GM23338 (cell line): Measurements from ENCODE around the gene NGFR. TPM values are rescaled to one million over a fixed set of nuclear protein-coding genes. Genes with fewer than 3 reads are reported as not detected.
A peak's percentile ranks its signal among the peaks of the same experiment; 100 is the strongest.

ENCODE experiments used
- ATAC-seq: fragments of 200-7000 bp; cut with Tn5 transposase; 3 replicates; pipeline ENCODE4 v1.9.1; 2020
- DNase-seq: peaks from one replicate; pipeline ENCODE4 v3.0.0-alpha.2; 2015; ENCODE audit warnings: low spot score
- H2AFZ ChIP-seq: fragments of 200-600 bp; sonication (generic); 2 replicates; pipeline ENCODE4 v1.8.0; 2016; ENCODE audit warnings: antibody characterized with exemption, mild to moderate bottlenecking, moderate library complexity
- H3F3A ChIP-seq: fragments of 200-600 bp; sonication (generic); replicated peaks from 2 replicates; pipeline ENCODE4 v1.8.0; 2017; ENCODE audit warnings: antibody characterized with exemption, mixed run types, low read depth
- H3K27ac ChIP-seq: fragments of 200-600 bp; sonication (generic); 2 replicates; pipeline ENCODE4 v1.6.1; 2016; ENCODE audit warnings: low read depth
- H3K27me3 ChIP-seq: fragments of 200-600 bp; sonication (generic); 2 replicates; pipeline ENCODE4 v1.8.0; 2016; ENCODE audit warnings: mild to moderate bottlenecking, mixed run types, moderate library complexity; ENCODE audit not compliant: insufficient read depth
- H3K36me3 ChIP-seq: fragments of 200-600 bp; sonication (generic); 2 replicates; pipeline ENCODE4 v1.8.0; 2016; ENCODE audit warnings: mild to moderate bottlenecking; ENCODE audit not compliant: insufficient read depth
- H3K4me1 ChIP-seq: fragments of 200-600 bp; sonication (generic); 2 replicates; pipeline ENCODE4 v1.8.0; 2016; ENCODE audit warnings: mild to moderate bottlenecking, moderate library complexity; ENCODE audit not compliant: insufficient read depth
- H3K4me2 ChIP-seq: fragments of 200-600 bp; sonication (generic); 2 replicates; pipeline ENCODE4 v1.7.1; 2017; ENCODE audit warnings: mixed run types
- H3K4me3 ChIP-seq: fragments of 200-600 bp; sonication (generic); 2 replicates; pipeline ENCODE4 v1.6.1; 2016; ENCODE audit warnings: mixed run types
- H3K79me2 ChIP-seq: fragments of 200-600 bp; sonication (generic); replicated peaks from 2 replicates; pipeline ENCODE4 v1.8.0; 2017; ENCODE audit warnings: mild to moderate bottlenecking; ENCODE audit not compliant: insufficient read depth
- H3K9me2 ChIP-seq: fragments of 200-600 bp; sonication (generic); 2 replicates; pipeline ENCODE4 v1.8.0; 2017; ENCODE audit not compliant: insufficient read depth
- H4K20me1 ChIP-seq: fragments of 200-600 bp; sonication (generic); replicated peaks from 2 replicates; pipeline ENCODE4 v1.8.0; 2017; ENCODE audit warnings: mild to moderate bottlenecking; ENCODE audit not compliant: insufficient read depth
- H3K27ac Mint-ChIP-seq: 2 replicates; pipeline ENCODE4 v1.8.0; 2020; ENCODE audit warnings: inconsistent platforms, mild to moderate bottlenecking, moderate library complexity, mixed read lengths
- H3K27me3 Mint-ChIP-seq: 3 replicates; pipeline ENCODE4 v1.8.0; 2022; ENCODE audit warnings: low read depth, mild to moderate bottlenecking, moderate library complexity, mixed read lengths, inconsistent platforms; ENCODE audit not compliant: insufficient read depth, poor library complexity
- H3K36me3 Mint-ChIP-seq: 3 replicates; pipeline ENCODE4 v1.8.0; 2021; ENCODE audit warnings: low read depth, mild to moderate bottlenecking, inconsistent platforms, moderate library complexity, mixed read lengths
- H3K4me1 Mint-ChIP-seq: 3 replicates; pipeline ENCODE4 v1.8.0; 2020; ENCODE audit warnings: mild to moderate bottlenecking, inconsistent platforms, mixed read lengths
- H3K4me3 Mint-ChIP-seq: 3 replicates; pipeline ENCODE4 v1.8.0; 2021; ENCODE audit warnings: moderate library complexity, mild to moderate bottlenecking, inconsistent platforms, mixed read lengths
- H3K9me3 Mint-ChIP-seq: 3 replicates; pipeline ENCODE4 v1.8.0; 2020; ENCODE audit warnings: moderate library complexity, mild to moderate bottlenecking, inconsistent platforms, mixed read lengths
- CREB1 ChIP-seq: fragments of 250-450 bp; sonication (Bioruptor Pico); IDR thresholded peaks from 2 replicates; pipeline ENCODE4 v1.5.0; 2020; ENCODE audit warnings: low read depth, mild to moderate bottlenecking, moderate library complexity
- EZH2 ChIP-seq: fragments of 200-600 bp; sonication (generic); IDR thresholded peaks from one replicate; pipeline ENCODE4 v1.8.0; 2017; ENCODE audit warnings: antibody characterized with exemption, mild to moderate bottlenecking, low read depth; ENCODE audit not compliant: unreplicated experiment
- EZH2phosphoT487 ChIP-seq: fragments of 200-600 bp; sonication (generic); IDR thresholded peaks from one replicate; pipeline ENCODE4 v1.8.1; 2018; ENCODE audit warnings: antibody characterized with exemption; ENCODE audit not compliant: unreplicated experiment
- JUNB ChIP-seq: IDR thresholded peaks from one replicate; pipeline ENCODE4 v1.6.1; 2016; ENCODE audit warnings: antibody characterized with exemption; ENCODE audit not compliant: unreplicated experiment
- NANOG ChIP-seq: IDR thresholded peaks from 2 replicates; pipeline ENCODE4 v1.6.1; 2016; ENCODE audit warnings: antibody characterized with exemption, borderline replicate concordance
- POLR2AphosphoS5 ChIP-seq: IDR thresholded peaks from 2 replicates; pipeline ENCODE4 v1.6.1; 2016; ENCODE audit warnings: antibody characterized with exemption, low read depth
- STAT1 ChIP-seq: IDR thresholded peaks from one replicate; pipeline ENCODE4 v1.6.1; 2016; ENCODE audit warnings: antibody characterized with exemption; ENCODE audit not compliant: unreplicated experiment
- ZNF114 ChIP-seq: fragments of 250-450 bp; sonication (Bioruptor Pico); IDR thresholded peaks from 2 replicates; pipeline ENCODE4 v1.5.0; 2020; ENCODE audit warnings: mild to moderate bottlenecking, moderate library complexity
- ZNF331 ChIP-seq: fragments of 250-450 bp; sonication (Bioruptor Pico); IDR thresholded peaks from 2 replicates; pipeline ENCODE4 v1.5.0; 2020; ENCODE audit warnings: low read depth, mild to moderate bottlenecking, moderate library complexity
- polyA plus RNA-seq: library from polyadenylated mRNA; unstranded; fragments of >200 nt; fragmentation: Nextera tagmentation; extraction: Ambion mirVana; gene quantifications from 2 replicates; pipeline ENCODE4 v1.2.1, GENCODE V29; 2016
- total RNA-seq: library from RNA; depleted of rRNA; stranded (reverse); fragments of >200 nt; shearing (Covaris generic); gene quantifications from 2 replicates; pipeline ENCODE4 v1.2.3, GENCODE V29; 2014
- TF ChIP-seq, protein P1 (sequence below), 2 experiments: fragments of 200-600 bp in 1 of 2; sonication (generic) in 1 of 2; conservative IDR thresholded peaks; 2 replicates each; pipeline versions ENCODE4 v1.5.1 to v1.6.1; 2016 to 2017; ENCODE audit warnings: antibody characterized with exemption in 2 of 2, low read depth in 2 of 2, mild to moderate bottlenecking in 2 of 2, moderate library complexity in 1 of 2
- TF ChIP-seq, protein P2 (sequence below): IDR thresholded peaks from one replicate; pipeline ENCODE4 v1.6.1; 2018; ENCODE audit warnings: antibody characterized with exemption; ENCODE audit not compliant: unreplicated experiment
- TF ChIP-seq, protein P3 (sequence below): fragments of 250-450 bp; sonication (Bioruptor Pico); IDR thresholded peaks from 2 replicates; pipeline ENCODE4 v1.5.0; 2020; ENCODE audit warnings: mild to moderate bottlenecking, moderate library complexity
- TF ChIP-seq, protein P4 (sequence below): IDR thresholded peaks from 2 replicates; pipeline ENCODE4 v1.6.1; 2016; ENCODE audit warnings: antibody characterized with exemption

The NGFR gene
- total and polyA plus RNA-seq, 2 experiments from 2014 or later: 2.8 to 6.9 TPM

DNA sequence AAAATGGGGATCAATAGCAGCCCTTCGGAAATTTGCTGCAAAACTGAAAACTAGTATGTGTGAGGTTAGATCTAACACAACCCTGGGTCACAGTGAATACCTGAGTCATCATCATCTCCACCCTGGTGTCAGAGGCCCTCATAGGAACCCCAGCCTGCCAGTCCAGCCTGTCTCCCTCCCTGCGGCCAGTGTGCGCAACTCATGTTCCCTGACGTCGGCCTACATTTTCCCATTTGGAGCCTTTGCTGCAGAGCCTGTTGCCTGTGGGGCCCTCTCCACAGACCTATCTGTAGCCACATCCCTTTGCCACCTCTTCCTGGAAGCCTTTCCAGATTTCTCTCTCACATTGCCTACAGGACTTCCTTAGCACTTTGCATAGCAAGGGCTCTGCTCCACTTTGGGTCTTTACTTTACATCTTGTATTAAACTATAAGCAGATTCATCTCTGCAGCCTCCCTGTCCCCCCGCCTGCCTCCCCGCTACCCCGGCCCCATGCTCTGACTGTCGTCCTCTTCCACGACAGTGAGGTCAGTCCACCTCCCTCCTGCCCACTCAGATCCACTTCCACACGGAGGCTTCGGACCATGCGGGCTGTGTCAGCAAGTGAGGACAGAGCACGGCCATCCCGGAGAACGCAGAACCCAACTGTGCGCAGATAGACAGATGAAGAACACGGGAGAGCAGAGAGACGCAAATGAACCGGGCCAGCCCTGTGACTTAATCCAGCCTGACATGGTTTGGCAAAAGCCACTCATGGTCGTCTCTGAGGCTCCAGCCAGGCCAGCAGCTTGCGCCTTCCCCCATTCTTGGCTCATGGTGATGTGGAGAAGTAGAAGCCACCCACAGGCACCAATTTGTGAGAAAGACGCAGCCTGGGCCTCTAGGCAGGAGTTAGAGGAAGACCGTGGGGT, 31.0 kb downstream of the NGFR start:
- TF ChIP-seq POLR2AphosphoS5: no peak
- no peak for TF ChIP-seq ZNF331 (CRISPR knock-in tag)
- no peak for TF ChIP-seq STAT1
- TF ChIP-seq JUNB: no peak
- TF ChIP-seq, protein P1, sequence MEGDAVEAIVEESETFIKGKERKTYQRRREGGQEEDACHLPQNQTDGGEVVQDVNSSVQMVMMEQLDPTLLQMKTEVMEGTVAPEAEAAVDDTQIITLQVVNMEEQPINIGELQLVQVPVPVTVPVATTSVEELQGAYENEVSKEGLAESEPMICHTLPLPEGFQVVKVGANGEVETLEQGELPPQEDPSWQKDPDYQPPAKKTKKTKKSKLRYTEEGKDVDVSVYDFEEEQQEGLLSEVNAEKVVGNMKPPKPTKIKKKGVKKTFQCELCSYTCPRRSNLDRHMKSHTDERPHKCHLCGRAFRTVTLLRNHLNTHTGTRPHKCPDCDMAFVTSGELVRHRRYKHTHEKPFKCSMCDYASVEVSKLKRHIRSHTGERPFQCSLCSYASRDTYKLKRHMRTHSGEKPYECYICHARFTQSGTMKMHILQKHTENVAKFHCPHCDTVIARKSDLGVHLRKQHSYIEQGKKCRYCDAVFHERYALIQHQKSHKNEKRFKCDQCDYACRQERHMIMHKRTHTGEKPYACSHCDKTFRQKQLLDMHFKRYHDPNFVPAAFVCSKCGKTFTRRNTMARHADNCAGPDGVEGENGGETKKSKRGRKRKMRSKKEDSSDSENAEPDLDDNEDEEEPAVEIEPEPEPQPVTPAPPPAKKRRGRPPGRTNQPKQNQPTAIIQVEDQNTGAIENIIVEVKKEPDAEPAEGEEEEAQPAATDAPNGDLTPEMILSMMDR (conservative IDR thresholded peaks at IDR 0.05; ENCODE audit: low read depth in 2 of 2): no peak
- TF ChIP-seq, protein P2, sequence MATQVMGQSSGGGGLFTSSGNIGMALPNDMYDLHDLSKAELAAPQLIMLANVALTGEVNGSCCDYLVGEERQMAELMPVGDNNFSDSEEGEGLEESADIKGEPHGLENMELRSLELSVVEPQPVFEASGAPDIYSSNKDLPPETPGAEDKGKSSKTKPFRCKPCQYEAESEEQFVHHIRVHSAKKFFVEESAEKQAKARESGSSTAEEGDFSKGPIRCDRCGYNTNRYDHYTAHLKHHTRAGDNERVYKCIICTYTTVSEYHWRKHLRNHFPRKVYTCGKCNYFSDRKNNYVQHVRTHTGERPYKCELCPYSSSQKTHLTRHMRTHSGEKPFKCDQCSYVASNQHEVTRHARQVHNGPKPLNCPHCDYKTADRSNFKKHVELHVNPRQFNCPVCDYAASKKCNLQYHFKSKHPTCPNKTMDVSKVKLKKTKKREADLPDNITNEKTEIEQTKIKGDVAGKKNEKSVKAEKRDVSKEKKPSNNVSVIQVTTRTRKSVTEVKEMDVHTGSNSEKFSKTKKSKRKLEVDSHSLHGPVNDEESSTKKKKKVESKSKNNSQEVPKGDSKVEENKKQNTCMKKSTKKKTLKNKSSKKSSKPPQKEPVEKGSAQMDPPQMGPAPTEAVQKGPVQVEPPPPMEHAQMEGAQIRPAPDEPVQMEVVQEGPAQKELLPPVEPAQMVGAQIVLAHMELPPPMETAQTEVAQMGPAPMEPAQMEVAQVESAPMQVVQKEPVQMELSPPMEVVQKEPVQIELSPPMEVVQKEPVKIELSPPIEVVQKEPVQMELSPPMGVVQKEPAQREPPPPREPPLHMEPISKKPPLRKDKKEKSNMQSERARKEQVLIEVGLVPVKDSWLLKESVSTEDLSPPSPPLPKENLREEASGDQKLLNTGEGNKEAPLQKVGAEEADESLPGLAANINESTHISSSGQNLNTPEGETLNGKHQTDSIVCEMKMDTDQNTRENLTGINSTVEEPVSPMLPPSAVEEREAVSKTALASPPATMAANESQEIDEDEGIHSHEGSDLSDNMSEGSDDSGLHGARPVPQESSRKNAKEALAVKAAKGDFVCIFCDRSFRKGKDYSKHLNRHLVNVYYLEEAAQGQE: no peak
- TF ChIP-seq, protein P3, sequence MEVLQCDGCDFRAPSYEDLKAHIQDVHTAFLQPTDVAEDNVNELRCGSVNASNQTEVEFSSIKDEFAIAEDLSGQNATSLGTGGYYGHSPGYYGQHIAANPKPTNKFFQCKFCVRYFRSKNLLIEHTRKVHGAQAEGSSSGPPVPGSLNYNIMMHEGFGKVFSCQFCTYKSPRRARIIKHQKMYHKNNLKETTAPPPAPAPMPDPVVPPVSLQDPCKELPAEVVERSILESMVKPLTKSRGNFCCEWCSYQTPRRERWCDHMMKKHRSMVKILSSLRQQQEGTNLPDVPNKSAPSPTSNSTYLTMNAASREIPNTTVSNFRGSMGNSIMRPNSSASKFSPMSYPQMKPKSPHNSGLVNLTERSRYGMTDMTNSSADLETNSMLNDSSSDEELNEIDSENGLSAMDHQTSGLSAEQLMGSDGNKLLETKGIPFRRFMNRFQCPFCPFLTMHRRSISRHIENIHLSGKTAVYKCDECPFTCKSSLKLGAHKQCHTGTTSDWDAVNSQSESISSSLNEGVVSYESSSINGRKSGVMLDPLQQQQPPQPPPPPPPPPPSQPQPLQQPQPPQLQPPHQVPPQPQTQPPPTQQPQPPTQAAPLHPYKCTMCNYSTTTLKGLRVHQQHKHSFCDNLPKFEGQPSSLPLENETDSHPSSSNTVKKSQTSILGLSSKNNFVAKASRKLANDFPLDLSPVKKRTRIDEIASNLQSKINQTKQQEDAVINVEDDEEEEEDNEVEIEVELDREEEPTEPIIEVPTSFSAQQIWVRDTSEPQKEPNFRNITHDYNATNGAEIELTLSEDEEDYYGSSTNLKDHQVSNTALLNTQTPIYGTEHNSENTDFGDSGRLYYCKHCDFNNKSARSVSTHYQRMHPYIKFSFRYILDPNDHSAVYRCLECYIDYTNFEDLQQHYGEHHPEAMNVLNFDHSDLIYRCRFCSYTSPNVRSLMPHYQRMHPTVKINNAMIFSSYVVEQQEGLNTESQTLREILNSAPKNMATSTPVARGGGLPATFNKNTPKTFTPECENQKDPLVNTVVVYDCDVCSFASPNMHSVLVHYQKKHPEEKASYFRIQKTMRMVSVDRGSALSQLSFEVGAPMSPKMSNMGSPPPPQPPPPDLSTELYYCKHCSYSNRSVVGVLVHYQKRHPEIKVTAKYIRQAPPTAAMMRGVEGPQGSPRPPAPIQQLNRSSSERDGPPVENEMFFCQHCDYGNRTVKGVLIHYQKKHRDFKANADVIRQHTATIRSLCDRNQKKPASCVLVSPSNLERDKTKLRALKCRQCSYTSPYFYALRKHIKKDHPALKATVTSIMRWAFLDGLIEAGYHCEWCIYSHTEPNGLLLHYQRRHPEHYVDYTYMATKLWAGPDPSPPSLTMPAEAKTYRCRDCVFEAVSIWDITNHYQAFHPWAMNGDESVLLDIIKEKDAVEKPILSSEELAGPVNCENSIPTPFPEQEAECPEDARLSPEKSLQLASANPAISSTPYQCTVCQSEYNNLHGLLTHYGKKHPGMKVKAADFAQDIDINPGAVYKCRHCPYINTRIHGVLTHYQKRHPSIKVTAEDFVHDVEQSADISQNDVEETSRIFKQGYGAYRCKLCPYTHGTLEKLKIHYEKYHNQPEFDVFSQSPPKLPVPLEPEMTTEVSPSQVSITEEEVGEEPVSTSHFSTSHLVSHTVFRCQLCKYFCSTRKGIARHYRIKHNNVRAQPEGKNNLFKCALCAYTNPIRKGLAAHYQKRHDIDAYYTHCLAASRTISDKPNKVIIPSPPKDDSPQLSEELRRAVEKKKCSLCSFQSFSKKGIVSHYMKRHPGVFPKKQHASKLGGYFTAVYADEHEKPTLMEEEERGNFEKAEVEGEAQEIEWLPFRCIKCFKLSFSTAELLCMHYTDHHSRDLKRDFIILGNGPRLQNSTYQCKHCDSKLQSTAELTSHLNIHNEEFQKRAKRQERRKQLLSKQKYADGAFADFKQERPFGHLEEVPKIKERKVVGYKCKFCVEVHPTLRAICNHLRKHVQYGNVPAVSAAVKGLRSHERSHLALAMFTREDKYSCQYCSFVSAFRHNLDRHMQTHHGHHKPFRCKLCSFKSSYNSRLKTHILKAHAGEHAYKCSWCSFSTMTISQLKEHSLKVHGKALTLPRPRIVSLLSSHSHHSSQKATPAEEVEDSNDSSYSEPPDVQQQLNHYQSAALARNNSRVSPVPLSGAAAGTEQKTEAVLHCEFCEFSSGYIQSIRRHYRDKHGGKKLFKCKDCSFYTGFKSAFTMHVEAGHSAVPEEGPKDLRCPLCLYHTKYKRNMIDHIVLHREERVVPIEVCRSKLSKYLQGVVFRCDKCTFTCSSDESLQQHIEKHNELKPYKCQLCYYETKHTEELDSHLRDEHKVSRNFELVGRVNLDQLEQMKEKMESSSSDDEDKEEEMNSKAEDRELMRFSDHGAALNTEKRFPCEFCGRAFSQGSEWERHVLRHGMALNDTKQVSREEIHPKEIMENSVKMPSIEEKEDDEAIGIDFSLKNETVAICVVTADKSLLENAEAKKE (CRISPR knock-in tag): no peak
- no peak for TF ChIP-seq CREB1 (CRISPR knock-in tag)
- no peak for TF ChIP-seq ZNF114
- no peak for TF ChIP-seq NANOG
- TF ChIP-seq EZH2: no peak
- no peak for TF ChIP-seq EZH2phosphoT487
- TF ChIP-seq, protein P4, sequence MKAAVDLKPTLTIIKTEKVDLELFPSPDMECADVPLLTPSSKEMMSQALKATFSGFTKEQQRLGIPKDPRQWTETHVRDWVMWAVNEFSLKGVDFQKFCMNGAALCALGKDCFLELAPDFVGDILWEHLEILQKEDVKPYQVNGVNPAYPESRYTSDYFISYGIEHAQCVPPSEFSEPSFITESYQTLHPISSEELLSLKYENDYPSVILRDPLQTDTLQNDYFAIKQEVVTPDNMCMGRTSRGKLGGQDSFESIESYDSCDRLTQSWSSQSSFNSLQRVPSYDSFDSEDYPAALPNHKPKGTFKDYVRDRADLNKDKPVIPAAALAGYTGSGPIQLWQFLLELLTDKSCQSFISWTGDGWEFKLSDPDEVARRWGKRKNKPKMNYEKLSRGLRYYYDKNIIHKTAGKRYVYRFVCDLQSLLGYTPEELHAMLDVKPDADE: no peak
- peaks cover 11% of the 10 kb centered on the region for H3K27me3 Mint-ChIP-seq
- H3K36me3 Mint-ChIP-seq: no peaks in the 10 kb centered on the region
- Histone ChIP-seq H3F3A (no peaks in the 10 kb centered on the region), H3K27me3 (no peaks in the 10 kb centered on the region), H4K20me1 (no peaks in the 10 kb centered on the region), H3K4me1 (no peaks in the 10 kb centered on the region), H3K36me3 (no peaks in the 10 kb centered on the region), H3K79me2 (no peaks in the 10 kb centered on the region), H3K9me2 (no peaks in the 10 kb centered on the region), H3K4me2 (no peak overlapping the region), H2AFZ (0 out of 2 replicates have a peak overlapping the region, but pooled peaks have one; percentile 32), H3K4me3 (no peak overlapping the region), H3K27ac (no peak overlapping the region)
- H3K9me3 Mint-ChIP-seq: no peaks in the 10 kb centered on the region; the same call in 2 of the 3 replicates
- no peak overlapping the region for H3K4me3 Mint-ChIP-seq
- ATAC-seq (no peak), DNase-seq (no peak)
- no peak overlapping the region for H3K27ac Mint-ChIP-seq
- H3K4me1 Mint-ChIP-seq: peaks cover 7% of the 10 kb centered on the region
